Panc1 (cell line): Measurements from ENCODE around the gene AHSG. TPM values are rescaled to one million over a fixed set of nuclear protein-coding genes. Genes with fewer than 3 reads are reported as not detected.

Experiments used
- ATAC-seq: fragments of 200-7000 bp; cut with Tn5 transposase; 2 replicates; pipeline ENCODE4 v1.9.1; 2020; ENCODE audit warnings: mild to moderate bottlenecking, moderate library complexity
- BruUV-seq: library from RNA; stranded (reverse); fragments of 400-500 nt; replicated peaks from 2 replicates; lab custom pipeline; 2021; lab: Mats Ljungman, UMichigan
- CTCF ChIA-PET: fragments of 300-600 bp; sonication (Branson Sonifier 250); formaldehyde crosslinking; loops from one replicate; lab custom pipeline; 2022; ENCODE audit warnings: antibody characterized with exemption; lab: Charles Lee
- POLR2A ChIA-PET: fragments of 300-600 bp; sonication (Branson Sonifier 250); formaldehyde crosslinking; loops from one replicate; lab custom pipeline; 2022; ENCODE audit warnings: antibody characterized with exemption; lab: Charles Lee
- DNase-seq: peaks from one replicate; pipeline ENCODE4 v3.0.0-alpha.2; 2010; ENCODE audit warnings: low read depth, low spot score
- H3K27ac ChIP-seq: 2 replicates; pipeline ENCODE4 v1.5.1; 2011; ENCODE audit warnings: mild to moderate bottlenecking, low read length, inconsistent platforms
- H3K27me3 ChIP-seq: fragments of 200-500 bp; sonication (Bioruptor generic); 2 replicates; pipeline ENCODE4 v1.6.0; 2014; ENCODE audit warnings: low read length, inconsistent platforms; ENCODE audit not compliant: control insufficient read depth, insufficient read depth
- H3K36me3 ChIP-seq: fragments of 200-500 bp; sonication (Bioruptor generic); 2 replicates; pipeline ENCODE4 v1.5.1; 2014; ENCODE audit warnings: inconsistent platforms, mild to moderate bottlenecking, low read length, moderate library complexity; ENCODE audit not compliant: control insufficient read depth, insufficient read depth
- H3K4me1 ChIP-seq: 2 replicates; pipeline ENCODE4 v1.5.1; 2011; ENCODE audit warnings: inconsistent platforms, mild to moderate bottlenecking, low read length, moderate library complexity; ENCODE audit not compliant: control insufficient read depth, insufficient read depth
- H3K4me3 ChIP-seq, 2 experiments: 2 replicates each; pipeline ENCODE4 v1.5.1; 2011 to 2012; ENCODE audit warnings: low read depth in 2 of 2, low read length in 2 of 2, mild to moderate bottlenecking in 2 of 2, inconsistent platforms in 1 of 2, moderate library complexity in 1 of 2
- H3K9me3 ChIP-seq: fragments of 200-500 bp; sonication (Bioruptor generic); 2 replicates; pipeline ENCODE4 v1.5.1; 2014; ENCODE audit warnings: low read depth, mild to moderate bottlenecking, inconsistent platforms, low read length, moderate library complexity; ENCODE audit not compliant: control insufficient read depth, insufficient read depth
- CTCF ChIP-seq: fragments of 450-650 bp; IDR thresholded peaks from 2 replicates; pipeline ENCODE4 v1.5.1; 2017; ENCODE audit warnings: mild to moderate bottlenecking
- POLR2AphosphoS5 ChIP-seq: IDR thresholded peaks from 2 replicates; pipeline ENCODE4 v1.6.1; 2012; ENCODE audit warnings: mild to moderate bottlenecking, low read depth, low read length, moderate library complexity
- SIN3A ChIP-seq: IDR thresholded peaks from 2 replicates; pipeline ENCODE4 v1.6.1; 2012; ENCODE audit warnings: low read depth, mild to moderate bottlenecking, low read length, moderate library complexity, borderline replicate concordance; ENCODE audit not compliant: insufficient read depth
- TCF7L2 ChIP-seq: IDR thresholded peaks from 2 replicates; pipeline ENCODE4 v1.6.1; 2011; ENCODE audit warnings: mild to moderate bottlenecking, low read depth, low read length, inconsistent platforms
- in situ Hi-C: cut with HindIII; loops from 2 replicates; pipeline ENCODE4 v1.10.0; 2016; ENCODE audit warnings: low sequenced_read_pairs, low pct_unique_long_range_greater_than_20kb
- intact Hi-C: fragments of 100-400 bp; cut with micrococcal nuclease; formaldehyde crosslinking; loops from one replicate; pipeline ENCODE4 v1.10.0; 2022; ENCODE audit not compliant: unreplicated experiment
- total RNA-seq: library from RNA; stranded (reverse); gene quantifications from one replicate; pipeline ENCODE4 v1.2.1, GENCODE V29; 2021; ENCODE audit not compliant: unreplicated experiment
- TF ChIP-seq, protein P1 (sequence below), 2 experiments: IDR thresholded peaks; 2 replicates each; pipeline ENCODE4 v1.6.1; 2011 to 2012; ENCODE audit warnings: low read depth in 2 of 2, control low read depth in 1 of 2, low read length in 1 of 2, mild to moderate bottlenecking in 1 of 2, moderate library complexity in 1 of 2; ENCODE audit not compliant: insufficient read depth in 1 of 2

AHSG gene
- total RNA-seq, 1 experiment from 2014 or later = 0.85 TPM

GRCh38 chr3:186598794-186599141 is 14.1 kb upstream of the AHSG start:
- CTCF ChIA-PET = interaction anchor here (0.6 kb wide), 2 partner anchors 18 to 696 kb away, joined by 3 to 4 read pairs; no protein-coding TSS in a partner anchor
- BruUV-seq = no TSS peak
- in situ Hi-C loops (no loop called here), intact Hi-C loops (no loop called here)
- no peak overlapping the region for H3K4me3 ChIP-seq
- ATAC-seq (no peak), DNase-seq (no peak)
- no peaks in the 10 kb centered on the region for H3K27me3 ChIP-seq
- H3K9me3 ChIP-seq = no peaks in the 10 kb centered on the region
- no peak overlapping the region for H3K27ac ChIP-seq
- no peaks in the 10 kb centered on the region for H3K36me3 ChIP-seq
- H3K4me1 ChIP-seq = no peaks in the 10 kb centered on the region
- TF ChIP-seq, protein P1, sequence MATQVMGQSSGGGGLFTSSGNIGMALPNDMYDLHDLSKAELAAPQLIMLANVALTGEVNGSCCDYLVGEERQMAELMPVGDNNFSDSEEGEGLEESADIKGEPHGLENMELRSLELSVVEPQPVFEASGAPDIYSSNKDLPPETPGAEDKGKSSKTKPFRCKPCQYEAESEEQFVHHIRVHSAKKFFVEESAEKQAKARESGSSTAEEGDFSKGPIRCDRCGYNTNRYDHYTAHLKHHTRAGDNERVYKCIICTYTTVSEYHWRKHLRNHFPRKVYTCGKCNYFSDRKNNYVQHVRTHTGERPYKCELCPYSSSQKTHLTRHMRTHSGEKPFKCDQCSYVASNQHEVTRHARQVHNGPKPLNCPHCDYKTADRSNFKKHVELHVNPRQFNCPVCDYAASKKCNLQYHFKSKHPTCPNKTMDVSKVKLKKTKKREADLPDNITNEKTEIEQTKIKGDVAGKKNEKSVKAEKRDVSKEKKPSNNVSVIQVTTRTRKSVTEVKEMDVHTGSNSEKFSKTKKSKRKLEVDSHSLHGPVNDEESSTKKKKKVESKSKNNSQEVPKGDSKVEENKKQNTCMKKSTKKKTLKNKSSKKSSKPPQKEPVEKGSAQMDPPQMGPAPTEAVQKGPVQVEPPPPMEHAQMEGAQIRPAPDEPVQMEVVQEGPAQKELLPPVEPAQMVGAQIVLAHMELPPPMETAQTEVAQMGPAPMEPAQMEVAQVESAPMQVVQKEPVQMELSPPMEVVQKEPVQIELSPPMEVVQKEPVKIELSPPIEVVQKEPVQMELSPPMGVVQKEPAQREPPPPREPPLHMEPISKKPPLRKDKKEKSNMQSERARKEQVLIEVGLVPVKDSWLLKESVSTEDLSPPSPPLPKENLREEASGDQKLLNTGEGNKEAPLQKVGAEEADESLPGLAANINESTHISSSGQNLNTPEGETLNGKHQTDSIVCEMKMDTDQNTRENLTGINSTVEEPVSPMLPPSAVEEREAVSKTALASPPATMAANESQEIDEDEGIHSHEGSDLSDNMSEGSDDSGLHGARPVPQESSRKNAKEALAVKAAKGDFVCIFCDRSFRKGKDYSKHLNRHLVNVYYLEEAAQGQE (IDR thresholded peaks at IDR 0.05; ENCODE audit: insufficient read depth in 1 of 2, low read depth in 2 of 2, low read length in 1 of 2) = no peak
- TF ChIP-seq POLR2AphosphoS5 = no peak
- no peak for TF ChIP-seq CTCF
- POLR2A ChIA-PET = no interaction called here

DNA sequence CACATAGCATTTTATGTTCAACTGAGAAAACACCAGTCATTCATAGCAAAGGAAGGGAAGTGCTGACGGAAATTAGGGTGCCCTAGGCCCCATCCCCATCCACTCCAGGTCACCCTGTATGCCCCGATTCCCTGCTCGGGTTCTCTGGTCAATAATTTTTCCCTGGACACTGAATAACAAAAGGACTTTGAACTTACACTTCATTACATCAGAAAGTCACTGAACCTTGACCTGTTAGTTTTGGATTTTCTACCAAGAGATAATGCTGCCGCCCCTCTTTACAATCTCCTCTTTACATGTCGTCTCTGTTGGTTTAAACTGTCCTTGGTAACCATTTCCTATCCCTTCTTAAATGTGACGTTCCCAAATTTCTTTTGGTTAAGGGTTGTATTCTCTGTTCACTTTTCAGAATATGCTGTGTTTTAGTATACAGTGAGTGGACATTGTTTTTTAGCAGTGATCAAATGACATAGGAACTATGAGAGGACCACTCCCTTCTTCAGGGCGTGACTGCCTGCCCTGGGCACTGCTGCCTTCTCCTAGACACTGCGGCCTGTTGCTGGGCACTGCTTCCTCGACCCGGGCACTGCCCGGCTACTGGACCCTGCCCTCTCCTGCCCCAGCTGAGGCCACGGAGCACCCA is 13.6 kb upstream of the AHSG start:
- H3K4me3 ChIP-seq = no peak overlapping the region
- in situ Hi-C loops (no loop called here), intact Hi-C loops (no loop called here)
- H3K9me3 ChIP-seq = no peaks in the 10 kb centered on the region
- no peak for ATAC-seq
- H3K27me3 ChIP-seq = no peaks in the 10 kb centered on the region
- H3K27ac ChIP-seq = no peak overlapping the region; the same call in 1 of the 2 replicates
- H3K4me1 ChIP-seq = no peaks in the 10 kb centered on the region
- BruUV-seq = no TSS peak
- POLR2A ChIA-PET = no interaction called here
- H3K36me3 ChIP-seq = no peaks in the 10 kb centered on the region
- no peak for DNase-seq
- CTCF ChIA-PET = interaction anchor here (0.6 to 1.4 kb wide), 3 partner anchors 17 to 696 kb away, joined by 3 to 6 read pairs (median 4); no protein-coding TSS in a partner anchor
- TF ChIP-seq CTCF (no peak), TCF7L2 (no peak), POLR2AphosphoS5 (no peak), SIN3A (no peak)
- TF ChIP-seq, protein P1 (IDR thresholded peaks at IDR 0.05; ENCODE audit: insufficient read depth in 1 of 2, low read depth in 2 of 2, low read length in 1 of 2) = no peak
